NCI-H2081 treated with DMSO at 0.1 percent for 48 hours (cell line): ENCODE measurements around the gene AQP9.
"Not testable (repeated sequence)": the region's sequence is repeated elsewhere in the genome, so short reads cannot be mapped to it uniquely, and the experiment has no call there.

Experiments
- DNase-seq: peaks from one replicate; lab custom pipeline; 2025; lab: John Stamatoyannopoulos, UW

AQP9 gene

DNA sequence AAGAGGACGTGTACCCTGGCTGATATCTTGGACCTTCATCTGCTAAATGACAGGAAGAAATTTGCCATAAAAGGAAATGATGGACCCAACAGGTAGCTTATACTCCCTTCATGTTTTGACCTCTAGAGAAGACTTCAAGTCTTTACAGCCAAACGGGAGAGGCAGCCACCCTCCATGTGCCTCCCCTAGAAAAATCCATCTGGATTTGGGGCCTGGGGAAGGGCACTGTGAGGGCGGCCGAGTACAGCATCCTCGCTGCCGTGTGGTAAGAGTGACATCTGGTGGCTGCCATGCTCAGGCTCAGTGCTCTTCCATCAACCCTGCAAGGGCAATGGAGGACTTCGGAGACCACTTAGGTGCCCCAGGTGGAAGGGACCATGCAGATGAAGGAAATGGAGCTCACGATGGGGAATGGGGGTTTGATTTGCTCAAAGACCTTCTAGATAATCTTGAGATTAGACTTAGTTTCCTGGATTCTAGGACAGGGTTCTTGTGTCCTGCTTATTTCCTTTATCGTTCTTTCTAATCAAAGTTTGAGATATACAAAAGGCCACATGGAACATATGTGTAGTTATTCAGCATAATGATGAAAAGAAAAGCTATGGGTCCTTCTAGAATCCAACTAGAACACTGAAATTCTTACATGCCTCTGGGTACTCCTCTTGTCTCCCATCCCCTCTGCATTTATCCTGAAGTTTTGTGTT lies 44.4 kb downstream of the AQP9 start:
- no peak for DNase-seq

DNA sequence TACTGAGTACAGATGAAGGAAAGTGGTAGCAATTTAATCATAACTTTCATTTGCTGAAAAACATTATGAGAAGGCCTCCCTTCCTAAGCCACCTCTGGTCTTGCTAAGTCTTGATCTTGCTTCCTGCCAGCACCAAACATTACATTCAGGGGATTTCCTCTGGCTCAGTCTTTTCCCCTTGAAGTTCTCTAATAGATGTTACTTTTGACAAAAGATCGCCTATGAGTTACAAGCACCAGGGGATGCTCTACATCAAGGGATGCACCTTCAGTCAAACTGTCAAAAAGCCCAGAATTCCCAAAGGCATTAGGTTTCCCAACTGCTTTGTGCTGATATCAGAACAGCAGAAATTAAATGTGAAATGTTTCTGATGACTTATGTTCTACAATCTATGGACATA lies 47.3 kb downstream of the AQP9 start:
- DNase-seq = no peak

DNA sequence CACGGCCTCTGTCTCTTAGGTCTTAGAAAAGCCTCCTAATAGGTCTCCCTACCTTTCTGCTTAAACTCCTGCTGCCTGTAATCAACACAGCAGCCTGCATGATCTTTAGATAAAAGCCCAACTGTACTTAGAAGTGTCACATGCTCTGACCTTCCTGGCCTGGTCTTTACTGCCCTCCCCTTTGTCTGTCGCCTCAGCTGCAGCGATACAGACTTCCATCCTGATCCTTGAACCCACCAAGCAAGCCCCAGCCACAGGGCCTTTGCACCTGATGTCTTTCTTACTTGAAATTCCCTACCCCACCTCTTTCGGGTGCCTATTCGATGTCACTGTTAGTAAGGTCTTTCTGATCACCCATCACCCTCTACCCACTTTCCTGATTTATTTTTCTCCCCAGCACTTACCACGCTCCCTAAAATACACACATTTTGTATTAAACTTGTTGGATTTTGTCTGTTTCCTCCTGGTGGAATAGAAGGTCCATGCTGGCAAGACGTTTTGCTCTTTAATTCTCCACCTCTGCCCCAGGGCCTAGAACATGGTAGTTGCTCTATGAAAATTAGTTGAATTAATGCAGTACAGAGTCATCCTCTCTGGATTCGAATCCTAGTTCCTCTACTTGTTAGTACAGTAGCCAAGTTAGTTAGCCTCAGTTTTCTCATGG lies 51.1 kb downstream of the AQP9 start:
- no peak for DNase-seq

DNA sequence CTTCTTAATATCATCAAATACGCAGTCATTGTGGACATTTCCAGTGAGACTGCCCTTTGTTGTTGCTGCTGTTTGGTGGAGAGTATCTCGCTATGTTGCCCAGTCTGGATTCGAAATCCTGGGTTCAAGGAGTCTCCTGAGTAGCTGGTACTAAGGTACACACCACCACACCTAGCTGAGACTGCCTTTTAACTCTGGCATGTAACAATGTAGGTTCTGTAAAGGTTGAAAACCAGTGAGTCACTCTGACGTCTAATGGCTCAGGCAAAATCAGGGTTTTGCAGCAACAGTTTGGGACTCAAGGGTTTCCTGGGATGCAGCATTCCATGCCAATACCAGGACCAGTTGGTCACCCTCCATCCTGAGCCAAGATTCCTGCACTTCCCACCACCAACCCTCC lies 52.2 kb downstream of the AQP9 start:
- DNase-seq = no peak

DNA sequence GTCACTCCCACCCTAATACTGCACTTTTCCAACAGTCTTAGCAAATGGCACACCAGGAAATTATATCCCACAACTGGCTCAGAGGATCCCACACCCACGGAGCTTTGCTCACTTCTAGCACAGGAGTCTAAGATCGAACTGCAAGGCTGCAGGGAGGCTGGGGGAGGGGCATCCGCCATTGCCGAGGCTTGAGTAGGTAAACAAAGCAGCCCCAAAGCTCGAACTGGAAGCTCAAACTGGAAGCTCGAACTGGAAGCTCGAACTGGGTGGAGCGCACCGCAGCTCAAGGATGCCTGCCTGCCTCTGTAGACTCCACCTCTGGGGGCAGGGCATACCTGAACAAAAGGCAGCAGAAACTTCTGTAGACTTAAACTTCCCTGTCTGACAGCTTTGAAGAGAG lies 55.5 kb downstream of the AQP9 start:
- not testable (repeated sequence) for DNase-seq

DNA sequence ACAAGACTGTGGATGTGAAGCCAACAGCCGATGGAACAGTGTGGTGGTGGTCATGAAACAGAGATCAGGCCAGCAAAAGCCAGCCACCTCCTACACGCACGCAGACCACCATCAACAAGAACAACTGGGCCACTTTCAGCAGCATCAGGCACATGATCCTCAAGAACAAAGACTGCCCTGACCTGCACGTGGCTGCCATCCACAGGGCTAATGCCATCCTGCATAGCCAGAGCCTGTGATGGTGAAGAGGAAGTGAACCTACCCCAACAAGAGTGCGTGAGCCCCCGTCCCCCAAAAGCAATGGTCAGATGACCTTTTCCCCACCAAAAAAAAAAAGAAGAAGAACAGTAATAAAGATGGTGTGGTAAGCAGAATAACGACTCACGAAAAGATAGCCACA lies 62.6 kb downstream of the AQP9 start:
- no peak for DNase-seq

DNA sequence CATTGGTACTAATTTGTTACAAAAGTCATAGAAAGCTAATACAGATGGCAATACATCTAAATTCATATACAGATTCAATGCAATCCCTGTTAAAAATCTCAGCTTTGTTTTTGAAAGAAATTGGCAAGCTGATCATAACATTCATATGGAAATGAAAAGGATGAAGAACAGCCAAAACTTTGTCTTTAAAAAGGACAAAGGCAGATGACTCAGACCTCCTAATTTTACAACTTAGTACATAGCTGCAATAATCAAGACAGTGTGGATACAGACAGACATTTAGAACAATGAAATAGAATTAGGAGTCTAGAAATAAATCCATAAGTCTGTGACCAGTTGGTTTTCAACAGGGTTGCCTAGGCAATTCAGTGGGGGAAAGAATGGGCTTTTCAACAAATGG lies 63.3 kb downstream of the AQP9 start:
- DNase-seq = no peak

DNA sequence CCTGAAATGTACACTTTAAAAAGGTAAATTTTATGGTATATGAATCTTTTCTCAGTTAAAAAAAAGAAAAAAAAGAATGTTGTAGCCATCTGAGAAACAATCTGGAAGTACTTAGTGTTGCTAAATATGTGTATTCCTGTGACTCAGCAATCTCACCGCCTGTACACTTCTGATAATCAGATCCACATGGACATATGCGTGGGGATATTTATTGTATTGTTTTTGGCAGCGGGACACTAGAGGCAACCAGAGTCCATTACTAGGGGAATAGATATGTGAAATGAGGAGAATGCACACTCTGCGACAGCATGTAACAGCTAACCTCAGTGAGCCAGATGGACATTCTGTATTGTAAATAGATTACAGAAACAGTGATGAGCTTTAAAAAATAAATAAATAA lies 65.4 kb downstream of the AQP9 start:
- DNase-seq = no peak

DNA sequence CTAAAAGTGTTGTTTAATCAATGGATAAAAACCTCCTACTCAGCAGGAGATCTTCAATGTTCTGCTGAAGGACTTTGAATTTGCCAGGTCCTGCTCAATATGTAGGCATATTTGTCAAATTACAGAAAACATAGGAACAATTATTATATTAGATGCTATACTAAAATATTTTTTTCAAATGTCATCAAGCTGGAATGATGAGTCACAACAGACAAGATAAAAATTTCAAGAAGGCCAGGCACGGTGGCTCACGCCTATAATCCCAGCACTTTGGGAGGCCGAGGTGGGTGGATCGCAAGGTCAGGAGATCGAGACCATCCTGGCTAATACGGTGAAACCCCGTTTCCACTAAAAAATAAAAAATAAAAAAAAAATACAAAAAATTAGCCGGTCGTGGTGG lies 68.0 kb downstream of the AQP9 start:
- no peak for DNase-seq

DNA sequence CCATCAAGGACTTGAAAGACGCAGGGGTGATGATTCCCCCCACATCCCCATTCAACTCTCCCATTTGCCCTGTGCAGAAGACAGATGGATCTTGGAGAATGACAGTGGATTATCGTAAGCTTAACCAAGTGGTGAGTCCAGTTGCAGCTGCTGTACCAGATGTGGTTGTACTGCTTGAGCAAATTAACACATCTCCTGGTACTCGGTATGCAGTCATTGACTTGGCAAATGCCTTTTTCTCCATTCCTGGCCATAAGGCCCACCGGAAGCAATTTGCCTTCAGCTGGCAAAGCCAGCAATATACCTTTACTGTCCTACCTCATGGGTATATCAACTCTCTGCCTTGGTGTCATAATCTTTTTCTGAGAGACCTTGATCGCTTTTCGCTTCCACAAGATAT lies 70.0 kb downstream of the AQP9 start:
- not testable (repeated sequence) for DNase-seq

DNA sequence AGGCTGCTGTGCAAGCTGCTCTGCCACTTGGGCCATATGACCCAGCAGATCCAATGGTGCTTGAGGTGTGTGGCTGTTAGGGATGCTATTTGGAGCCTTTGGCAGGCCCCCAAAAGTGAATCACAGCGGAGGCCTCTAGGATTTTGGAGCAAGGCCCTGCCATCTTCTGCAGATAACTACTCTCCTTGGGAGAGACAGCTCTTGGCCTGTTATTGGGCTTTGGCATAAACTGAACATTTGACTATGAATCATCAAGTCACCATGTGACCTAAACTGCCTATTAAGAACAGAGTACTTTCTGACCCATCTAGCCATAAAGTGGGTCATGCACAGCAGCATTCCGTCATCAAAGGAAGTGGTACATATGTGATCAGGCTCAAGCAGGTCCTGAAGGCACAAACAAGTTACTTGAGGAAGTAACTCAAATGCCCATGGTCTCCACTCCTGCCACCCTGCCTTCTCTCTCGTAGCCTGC lies 70.9 kb downstream of the AQP9 start:
- not testable (repeated sequence) for DNase-seq

DNA sequence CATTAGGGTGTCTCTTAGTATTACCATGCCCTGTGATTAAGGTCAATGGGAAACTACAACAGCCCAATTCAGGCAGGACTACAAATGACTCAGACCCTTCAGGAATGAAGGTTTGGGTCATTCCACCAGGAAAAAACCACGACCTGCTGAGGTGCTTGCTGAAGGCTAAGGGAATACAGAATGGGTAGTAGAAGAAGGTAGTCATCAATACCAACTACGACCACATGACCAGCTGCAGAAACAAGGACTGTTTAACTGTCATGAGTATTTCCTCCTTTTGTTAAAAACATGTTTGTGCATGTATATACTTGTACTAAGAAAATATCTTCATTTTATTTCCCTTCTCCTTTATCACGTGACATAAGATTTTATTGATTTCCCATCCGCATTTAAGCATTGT lies 71.8 kb downstream of the AQP9 start:
- not testable (repeated sequence) for DNase-seq

DNA sequence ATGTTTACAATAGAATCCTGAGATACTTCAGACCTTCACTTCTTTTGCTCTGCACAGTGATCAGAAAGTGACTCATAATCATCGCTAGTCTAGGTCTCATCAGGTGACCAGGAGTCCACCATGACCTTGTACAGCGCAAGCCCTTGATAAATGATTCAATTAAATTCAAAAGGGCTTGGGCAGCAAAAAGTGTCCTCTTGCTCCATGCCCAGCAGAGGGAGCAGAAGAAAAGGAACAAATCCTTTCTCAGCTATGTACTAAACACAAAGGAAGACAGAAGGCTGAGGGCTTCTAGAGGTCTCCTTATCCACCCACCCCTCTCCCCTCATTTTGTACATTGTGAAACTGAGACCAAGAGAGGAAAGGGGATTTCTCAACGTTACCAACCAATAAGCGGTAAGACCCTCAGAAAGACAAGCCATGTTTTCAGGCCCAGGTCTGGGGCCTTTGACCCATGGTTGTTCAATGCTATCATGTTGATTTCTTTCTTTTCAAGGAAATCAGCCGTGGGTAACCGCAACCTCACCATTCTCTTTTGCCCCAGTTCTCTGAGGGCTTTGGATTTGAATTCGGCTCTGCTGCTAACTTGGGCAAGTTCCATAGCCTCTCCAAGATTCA lies 74.8 kb downstream of the AQP9 start:
- no peak for DNase-seq

DNA sequence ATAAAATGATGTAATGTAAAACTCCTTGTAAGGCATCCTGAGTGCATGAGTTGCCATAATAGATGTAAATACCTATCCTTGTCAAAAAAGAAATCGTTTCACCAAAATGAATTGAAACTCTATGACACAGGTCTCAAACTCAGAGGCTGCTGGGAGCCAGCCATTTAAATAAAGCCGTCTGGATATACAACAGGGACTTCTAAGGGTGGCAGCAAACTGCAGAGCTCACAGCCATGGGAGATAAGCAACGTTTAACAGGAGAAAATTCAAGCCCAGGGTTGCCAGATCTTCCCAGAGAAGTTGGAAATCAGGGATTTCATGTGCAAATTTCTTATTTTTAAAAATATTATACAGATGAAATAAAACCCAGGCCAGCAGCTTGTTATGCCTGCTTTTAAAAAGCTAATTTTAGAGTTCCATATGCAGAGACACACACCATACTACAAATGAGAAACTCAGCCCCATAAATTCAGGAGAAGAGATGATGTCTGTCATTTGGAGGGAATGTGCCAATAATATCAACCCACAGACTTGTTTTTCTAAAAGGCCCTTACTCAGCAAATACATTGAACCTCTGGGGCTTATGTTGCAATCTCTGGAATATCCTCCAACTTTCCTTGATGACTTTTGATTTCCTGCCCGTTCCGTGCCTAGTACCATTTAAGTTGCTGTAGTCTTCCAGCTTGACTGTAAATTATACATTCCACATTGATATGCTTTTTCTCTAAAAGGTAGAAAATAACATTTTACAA lies 75.6 kb downstream of the AQP9 start:
- DNase-seq = no peak

DNA sequence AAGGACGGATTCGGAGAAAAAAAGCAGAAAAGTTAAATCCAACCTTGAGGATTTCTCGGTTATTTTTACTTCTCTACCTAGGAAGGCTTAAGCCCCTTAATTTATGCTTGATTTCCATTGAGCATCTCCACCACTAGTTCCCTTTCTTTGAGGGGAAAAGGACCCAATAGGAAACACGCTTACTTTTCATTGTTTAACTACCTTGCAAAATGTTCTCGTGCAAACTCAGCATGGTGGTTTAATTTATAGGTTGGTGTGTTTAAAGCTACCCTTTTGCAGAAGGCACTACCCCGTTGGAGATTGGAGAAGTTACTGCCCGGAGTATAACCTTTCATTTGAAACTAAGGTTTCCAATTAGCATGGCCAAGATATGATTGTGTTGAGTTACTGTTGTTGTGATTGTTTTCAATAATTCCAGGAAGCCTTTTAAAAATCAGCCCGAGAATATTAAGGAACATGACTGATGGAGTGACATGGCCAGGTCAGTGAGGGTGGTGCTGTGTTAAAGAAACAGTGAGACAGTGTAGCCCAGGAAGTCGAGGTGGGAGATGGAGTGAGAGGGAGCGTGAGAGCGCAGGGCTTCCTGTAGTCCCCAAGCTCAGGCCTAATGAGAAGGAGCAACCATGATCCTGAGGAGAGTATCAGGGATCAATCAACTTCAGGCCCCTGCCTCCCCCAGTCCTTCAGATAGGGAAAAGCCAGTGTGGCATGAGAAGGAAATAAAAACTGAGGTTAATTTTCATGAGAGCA lies 76.6 kb downstream of the AQP9 start:
- no peak for DNase-seq

DNA sequence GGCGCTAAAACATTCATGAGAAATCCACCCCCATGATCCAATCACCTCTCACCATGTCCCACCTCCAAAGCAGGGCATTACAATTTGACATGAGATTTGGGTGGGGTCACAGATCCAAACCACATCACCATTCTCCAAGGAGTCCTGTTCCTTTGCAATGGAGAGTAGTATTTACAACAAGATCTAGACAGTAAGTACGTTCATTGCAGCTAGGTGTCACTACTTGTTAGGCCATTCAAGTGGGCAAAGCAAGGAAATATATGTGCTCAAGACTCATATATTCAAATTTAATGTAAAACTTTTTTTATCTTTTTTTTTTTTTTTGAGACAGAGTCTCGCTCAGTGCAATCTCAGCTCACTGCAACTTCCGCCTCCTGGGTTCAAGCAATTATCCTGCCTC lies 79.3 kb downstream of the AQP9 start:
- no peak for DNase-seq

DNA sequence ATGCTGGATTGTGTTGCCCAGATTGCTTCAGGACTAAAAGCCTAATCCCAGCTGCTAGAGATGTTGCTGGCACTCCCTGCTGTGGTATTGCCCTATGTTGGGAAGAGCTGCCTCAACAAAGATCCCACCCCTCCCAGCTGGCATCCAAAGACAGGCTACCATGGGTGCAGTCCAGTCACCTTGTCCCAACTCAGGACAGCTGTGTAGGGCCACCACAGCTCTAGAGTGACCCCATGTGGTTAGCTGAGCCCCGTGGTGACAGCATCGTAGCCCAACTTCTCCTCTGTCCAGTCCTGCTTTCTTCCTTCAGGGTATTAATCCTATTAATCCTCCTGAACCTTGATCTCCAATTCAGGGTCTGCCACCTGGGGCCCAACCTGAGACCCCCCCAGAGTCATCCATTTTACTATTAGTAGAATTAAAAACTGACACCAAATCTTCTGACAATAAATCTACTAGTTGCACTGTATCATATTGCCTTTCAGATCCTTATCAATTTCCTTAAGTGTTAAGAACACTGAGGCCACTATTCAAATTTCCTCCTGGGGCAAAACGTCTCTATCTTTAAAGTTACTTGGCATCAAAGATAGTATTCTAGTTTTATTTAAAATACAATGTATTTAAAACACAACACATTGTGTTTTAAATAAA lies 83.5 kb downstream of the AQP9 start:
- DNase-seq = no peak

DNA sequence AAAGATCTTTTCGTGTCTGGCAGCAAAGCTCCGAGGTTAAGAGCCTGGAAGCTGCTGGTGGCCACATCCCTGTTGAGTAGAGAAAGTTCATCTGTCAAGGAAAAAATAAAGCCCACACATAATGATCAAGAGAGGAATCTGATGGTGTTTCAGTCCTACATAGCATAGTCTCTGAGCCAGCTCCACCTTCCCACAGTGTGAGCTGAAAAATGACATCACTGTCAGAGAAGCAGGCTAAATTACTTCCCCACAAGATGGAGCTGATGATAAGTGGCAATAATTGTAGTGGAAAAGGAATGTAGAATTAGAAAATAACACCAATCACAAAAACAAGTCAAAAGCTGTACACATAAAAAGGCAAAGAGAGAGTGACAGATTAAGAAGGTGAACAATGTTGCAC lies 84.5 kb downstream of the AQP9 start:
- DNase-seq = no peak

DNA sequence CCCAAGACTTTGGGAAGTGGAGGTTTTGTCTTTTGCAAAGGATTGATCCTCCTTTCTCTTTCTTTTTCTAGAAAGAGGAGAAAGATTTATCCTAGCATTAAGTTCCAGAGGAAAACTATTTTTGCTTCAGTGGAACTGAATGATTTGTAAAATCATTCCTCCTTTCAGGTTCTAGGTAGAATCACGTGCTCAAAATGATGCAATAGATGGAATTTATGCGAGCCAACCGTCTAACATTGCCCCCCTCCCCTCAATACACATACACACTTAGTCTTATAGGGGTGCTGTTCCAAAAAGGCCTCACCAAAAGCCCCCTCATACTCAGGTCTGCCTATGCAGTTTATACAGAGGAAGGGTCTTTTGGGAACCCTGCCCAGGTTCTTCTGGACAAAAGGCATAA lies 85.3 kb downstream of the AQP9 start:
- DNase-seq = no peak

DNA sequence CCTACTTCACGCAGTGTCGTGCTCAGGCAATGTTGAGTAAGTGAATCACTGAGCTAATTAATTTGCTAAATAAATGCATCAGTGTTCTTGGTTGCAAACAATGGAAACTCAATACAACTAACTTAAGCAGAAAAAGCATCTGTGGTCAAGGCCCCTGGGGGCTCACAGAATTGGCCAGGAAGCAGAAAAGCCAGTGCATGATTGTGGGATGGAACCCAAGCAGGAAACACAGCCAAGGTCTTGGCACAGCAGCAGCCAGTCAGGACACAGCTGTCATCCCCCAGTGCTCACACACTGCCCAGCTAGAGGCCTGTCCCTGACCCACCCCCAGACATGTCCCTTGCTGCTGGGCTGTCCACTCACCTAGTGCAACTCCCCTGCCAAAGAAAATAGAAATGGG lies 85.9 kb downstream of the AQP9 start:
- DNase-seq = no peak
